Ishikawa (cell line): ENCODE data around the gene KRT28.

ENCODE experiments used
- CEBPB ChIP-seq: IDR thresholded peaks from 2 replicates; pipeline ENCODE4 v1.6.1; 2012
- CREB1 ChIP-seq: IDR thresholded peaks from 2 replicates; pipeline ENCODE4 v1.6.1; 2012; ENCODE audit warnings: low read depth
- EGR1 ChIP-seq: IDR thresholded peaks from 2 replicates; pipeline ENCODE4 v1.6.1; 2012
- EP300 ChIP-seq: IDR thresholded peaks from 2 replicates; pipeline ENCODE4 v1.6.1; 2012; ENCODE audit warnings: borderline replicate concordance
- FOXM1 ChIP-seq: IDR thresholded peaks from 2 replicates; pipeline ENCODE4 v1.6.1; 2012; ENCODE audit warnings: low read depth, borderline replicate concordance
- NFIC ChIP-seq: IDR thresholded peaks from 2 replicates; pipeline ENCODE4 v1.6.1; 2012
- RAD21 ChIP-seq: IDR thresholded peaks from 2 replicates; pipeline ENCODE4 v1.6.1; 2012; ENCODE audit warnings: low read depth
- TAF1 ChIP-seq: IDR thresholded peaks from 2 replicates; pipeline ENCODE4 v1.6.1; 2012; ENCODE audit warnings: low read depth, mild to moderate bottlenecking
- TCF12 ChIP-seq: IDR thresholded peaks from 2 replicates; pipeline ENCODE4 v1.6.1; 2012; ENCODE audit warnings: low read depth
- TEAD4 ChIP-seq: IDR thresholded peaks from 2 replicates; pipeline ENCODE4 v1.6.1; 2012
- YY1 ChIP-seq: IDR thresholded peaks from 2 replicates; pipeline ENCODE4 v1.6.1; 2012; ENCODE audit warnings: low read depth
- ZBTB7A ChIP-seq: IDR thresholded peaks from 2 replicates; pipeline ENCODE4 v1.6.1; 2012; ENCODE audit warnings: low read depth
- TF ChIP-seq, protein P1 (sequence below): IDR thresholded peaks from 2 replicates; pipeline ENCODE4 v1.6.1; 2012
- TF ChIP-seq, protein P2 (sequence below): IDR thresholded peaks from 2 replicates; pipeline ENCODE4 v1.6.1; 2012; ENCODE audit warnings: low read depth, mild to moderate bottlenecking
- TF ChIP-seq, protein P3 (sequence below): IDR thresholded peaks from 2 replicates; pipeline ENCODE4 v1.6.1; 2012

KRT28 gene

DNA sequence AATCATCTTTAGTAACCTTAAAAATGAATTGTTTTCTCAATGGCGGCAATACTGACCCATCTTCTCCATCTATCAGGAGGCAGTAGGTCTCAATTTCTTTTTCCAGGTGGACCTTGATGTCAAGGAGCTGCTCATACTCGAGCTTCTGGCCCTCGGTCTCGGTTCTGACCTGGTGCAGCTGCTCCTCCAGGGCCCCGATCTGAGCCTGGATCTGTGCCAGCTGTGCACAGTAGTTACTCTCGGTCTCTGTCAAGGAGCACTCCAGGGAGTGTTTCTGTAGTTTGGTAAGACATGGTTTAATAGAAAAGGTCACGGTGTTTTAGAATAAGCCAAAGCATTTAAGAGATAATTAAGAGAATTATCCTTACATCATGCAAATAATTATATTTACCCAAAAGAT lies 22.3 kb downstream of the KRT28 start:
- no peak for TF ChIP-seq YY1
- TF ChIP-seq EP300: no peak
- no peak for TF ChIP-seq EGR1
- TF ChIP-seq CEBPB: no peak
- TF ChIP-seq TEAD4: no peak
- TF ChIP-seq ZBTB7A: no peak
- no peak for TF ChIP-seq CREB1
- TF ChIP-seq TAF1: no peak
- no peak for TF ChIP-seq FOXM1
- TF ChIP-seq, protein P1, sequence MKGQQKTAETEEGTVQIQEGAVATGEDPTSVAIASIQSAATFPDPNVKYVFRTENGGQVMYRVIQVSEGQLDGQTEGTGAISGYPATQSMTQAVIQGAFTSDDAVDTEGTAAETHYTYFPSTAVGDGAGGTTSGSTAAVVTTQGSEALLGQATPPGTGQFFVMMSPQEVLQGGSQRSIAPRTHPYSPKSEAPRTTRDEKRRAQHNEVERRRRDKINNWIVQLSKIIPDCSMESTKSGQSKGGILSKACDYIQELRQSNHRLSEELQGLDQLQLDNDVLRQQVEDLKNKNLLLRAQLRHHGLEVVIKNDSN: no peak

DNA sequence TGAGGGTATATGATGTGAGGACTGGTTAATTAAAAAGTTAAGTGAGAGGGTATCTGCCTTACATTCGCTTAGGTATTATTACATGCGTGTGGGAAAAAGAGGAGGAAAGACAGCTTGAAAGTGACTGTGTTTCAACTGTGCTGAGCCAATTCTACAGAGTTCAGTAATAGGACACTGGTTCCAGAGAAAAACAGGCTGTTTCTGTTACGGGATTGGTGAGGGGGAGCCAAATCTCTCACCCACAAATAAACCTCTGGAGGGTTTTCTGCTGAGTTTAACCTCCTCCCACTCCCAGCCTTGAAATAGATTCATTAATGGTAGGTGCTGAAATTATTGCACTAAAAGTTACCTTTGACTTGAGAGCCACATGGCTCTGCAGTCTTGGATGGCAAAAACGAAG lies 23.8 kb downstream of the KRT28 start:
- TF ChIP-seq FOXM1 (no peak), TEAD4 (no peak), YY1 (no peak), EP300 (no peak), ZBTB7A (no peak), TCF12 (no peak), CREB1 (no peak), NFIC (no peak), CEBPB (no peak), EGR1 (no peak), TAF1 (no peak), RAD21 (no peak)
- TF ChIP-seq, protein P2, sequence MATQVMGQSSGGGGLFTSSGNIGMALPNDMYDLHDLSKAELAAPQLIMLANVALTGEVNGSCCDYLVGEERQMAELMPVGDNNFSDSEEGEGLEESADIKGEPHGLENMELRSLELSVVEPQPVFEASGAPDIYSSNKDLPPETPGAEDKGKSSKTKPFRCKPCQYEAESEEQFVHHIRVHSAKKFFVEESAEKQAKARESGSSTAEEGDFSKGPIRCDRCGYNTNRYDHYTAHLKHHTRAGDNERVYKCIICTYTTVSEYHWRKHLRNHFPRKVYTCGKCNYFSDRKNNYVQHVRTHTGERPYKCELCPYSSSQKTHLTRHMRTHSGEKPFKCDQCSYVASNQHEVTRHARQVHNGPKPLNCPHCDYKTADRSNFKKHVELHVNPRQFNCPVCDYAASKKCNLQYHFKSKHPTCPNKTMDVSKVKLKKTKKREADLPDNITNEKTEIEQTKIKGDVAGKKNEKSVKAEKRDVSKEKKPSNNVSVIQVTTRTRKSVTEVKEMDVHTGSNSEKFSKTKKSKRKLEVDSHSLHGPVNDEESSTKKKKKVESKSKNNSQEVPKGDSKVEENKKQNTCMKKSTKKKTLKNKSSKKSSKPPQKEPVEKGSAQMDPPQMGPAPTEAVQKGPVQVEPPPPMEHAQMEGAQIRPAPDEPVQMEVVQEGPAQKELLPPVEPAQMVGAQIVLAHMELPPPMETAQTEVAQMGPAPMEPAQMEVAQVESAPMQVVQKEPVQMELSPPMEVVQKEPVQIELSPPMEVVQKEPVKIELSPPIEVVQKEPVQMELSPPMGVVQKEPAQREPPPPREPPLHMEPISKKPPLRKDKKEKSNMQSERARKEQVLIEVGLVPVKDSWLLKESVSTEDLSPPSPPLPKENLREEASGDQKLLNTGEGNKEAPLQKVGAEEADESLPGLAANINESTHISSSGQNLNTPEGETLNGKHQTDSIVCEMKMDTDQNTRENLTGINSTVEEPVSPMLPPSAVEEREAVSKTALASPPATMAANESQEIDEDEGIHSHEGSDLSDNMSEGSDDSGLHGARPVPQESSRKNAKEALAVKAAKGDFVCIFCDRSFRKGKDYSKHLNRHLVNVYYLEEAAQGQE: no peak
- TF ChIP-seq, protein P3, sequence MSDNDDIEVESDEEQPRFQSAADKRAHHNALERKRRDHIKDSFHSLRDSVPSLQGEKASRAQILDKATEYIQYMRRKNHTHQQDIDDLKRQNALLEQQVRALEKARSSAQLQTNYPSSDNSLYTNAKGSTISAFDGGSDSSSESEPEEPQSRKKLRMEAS: no peak
- TF ChIP-seq, protein P1: no peak

DNA sequence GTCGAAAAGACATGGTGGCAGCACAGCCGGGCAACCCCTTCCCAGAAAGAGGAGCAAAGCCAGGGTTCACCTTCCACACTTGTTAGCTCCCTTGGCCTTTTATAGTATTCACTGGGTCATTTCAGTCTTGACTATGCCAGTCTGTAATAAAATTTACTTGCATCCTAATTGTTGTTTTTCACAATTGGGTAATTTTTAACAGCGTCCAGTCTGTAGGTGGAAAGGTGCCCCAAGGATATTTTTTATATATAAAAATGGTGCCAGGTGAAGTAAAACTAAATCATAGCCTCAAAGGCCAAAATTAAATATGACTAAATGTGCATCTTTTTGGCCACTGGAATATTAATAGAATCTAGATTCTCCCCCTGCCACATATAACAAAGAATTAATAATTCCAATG lies 27.7 kb downstream of the KRT28 start, which contains the start of gene KRT26:
TSS of gene KRT26 (minus strand) at position 101 of the 400 bp plus-strand sequence. CDS start at position 13, 88 bp downstream.
- TF ChIP-seq, protein P2: no peak
- no peak for TF ChIP-seq TEAD4
- no peak for TF ChIP-seq EP300
- no peak for TF ChIP-seq RAD21
- TF ChIP-seq CEBPB: no peak
- no peak for TF ChIP-seq EGR1
- TF ChIP-seq FOXM1: no peak
- TF ChIP-seq, protein P1: no peak
- TF ChIP-seq TAF1: no peak
- no peak for TF ChIP-seq TCF12
- no peak for TF ChIP-seq YY1
- no peak for TF ChIP-seq NFIC
- TF ChIP-seq, protein P3: no peak
- no peak for TF ChIP-seq ZBTB7A

DNA sequence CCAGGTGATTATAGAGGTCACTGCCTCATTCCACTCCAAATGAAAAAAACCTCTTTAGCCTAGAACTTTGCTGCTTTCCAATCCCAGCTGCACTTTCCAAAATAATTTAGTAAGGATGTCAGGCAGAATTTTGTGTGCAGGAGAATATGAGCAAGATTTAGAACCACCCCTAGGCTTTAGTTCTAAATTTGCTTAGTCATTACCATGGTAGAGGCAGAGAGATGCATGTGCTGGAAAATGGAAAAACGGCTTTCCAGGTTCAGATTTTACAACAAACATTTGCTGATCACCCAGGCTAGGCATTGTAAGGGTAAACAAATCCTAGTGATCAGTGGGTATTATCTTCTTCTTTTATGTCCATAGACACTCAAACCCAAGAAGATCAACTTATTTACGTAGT lies 34.1 kb downstream of the KRT28 start:
- TF ChIP-seq EGR1 (no peak), CEBPB (no peak), FOXM1 (no peak)

DNA sequence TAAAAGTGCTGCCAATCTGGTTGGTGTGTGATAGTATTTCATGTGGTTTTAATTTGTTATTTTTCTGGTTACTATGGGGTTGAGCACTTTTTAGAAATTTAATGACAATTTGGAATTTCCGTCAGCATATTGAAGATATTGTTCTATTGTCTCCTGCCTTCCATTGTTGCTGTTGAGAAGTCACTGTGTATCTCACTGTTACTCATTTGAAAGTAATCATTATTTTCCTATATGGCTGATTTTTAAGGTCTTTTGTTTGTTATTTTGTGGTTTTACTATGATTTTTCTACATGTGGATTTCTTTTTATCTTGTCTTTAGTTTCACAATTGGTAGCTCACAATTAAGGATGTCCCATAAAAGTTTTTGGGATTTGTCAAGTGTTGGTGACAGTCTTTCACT lies 36.0 kb downstream of the KRT28 start:
- no peak for TF ChIP-seq TAF1
- TF ChIP-seq YY1: no peak
- TF ChIP-seq CEBPB: no peak
- TF ChIP-seq, protein P2: no peak
- TF ChIP-seq, protein P3: no peak
- TF ChIP-seq RAD21: no peak
- no peak for TF ChIP-seq TEAD4
- TF ChIP-seq EP300: no peak
- no peak for TF ChIP-seq CREB1
- TF ChIP-seq ZBTB7A: no peak
- no peak for TF ChIP-seq TCF12
- TF ChIP-seq, protein P1: no peak
- TF ChIP-seq EGR1: no peak
- no peak for TF ChIP-seq NFIC
- TF ChIP-seq FOXM1: no peak
